ENCODE results near the gene KIFC3.
"Not testable (repeated sequence)": the region's sequence is repeated elsewhere in the genome, so short reads cannot be mapped to it uniquely, and the experiment has no call there.

Gene KIFC3

GRCh38 chr16:57814896-57815295, 12.6 kb upstream of the KIFC3 start:
- Mint-ChIP-seq H3K4me3 (no peak overlapping the region), H3K9me3 (no peaks in the 10 kb centered on the region), H3K27ac (no peak overlapping the region), H3K4me1 (ENCODE audit: low read depth) (peaks cover 26% of the 10 kb centered on the region), H3K27me3 (peaks cover 3% of the 10 kb centered on the region), H3K36me3 (ENCODE audit: low read depth) (no peaks in the 10 kb centered on the region)
- no peak for DNase-seq

- Mint-ChIP-seq H3K27ac (no peak overlapping the region), H3K36me3 (ENCODE audit: low read depth) (no peaks in the 10 kb centered on the region), H3K9me3 (no peaks in the 10 kb centered on the region), H3K4me3 (no peak overlapping the region), H3K4me1 (ENCODE audit: low read depth) (peaks cover 37% of the 10 kb centered on the region), H3K27me3 (peaks cover 9% of the 10 kb centered on the region)
- DNase-seq = no peak
Observed at GRCh38 chr16:57813466-57813865, 11.2 kb upstream of the KIFC3 start.

- peaks cover 38% of the 10 kb centered on the region for H3K4me1 Mint-ChIP-seq (ENCODE audit: low read depth)
- not testable (repeated sequence) for H3K9me3 Mint-ChIP-seq, H3K4me3 Mint-ChIP-seq
Observed at GRCh38 chr16:57811340-57811739, 9.0 kb upstream of the KIFC3 start.

GRCh38 chr16:57810197-57811031, 8.1 kb upstream of the KIFC3 start:
- Mint-ChIP-seq H3K4me3 (no peak overlapping the region), H3K36me3 (ENCODE audit: low read depth) (no peaks in the 10 kb centered on the region), H3K9me3 (no peaks in the 10 kb centered on the region), H3K4me1 (ENCODE audit: low read depth) (peaks cover 30% of the 10 kb centered on the region), H3K27me3 (peaks cover 30% of the 10 kb centered on the region), H3K27ac (peak overlapping the region; percentile 34)
- DNase-seq = peak; percentile 77

More at GRCh38 chr16:57811340-57811739, 9.0 kb upstream of the KIFC3 start:
- peaks cover 25% of the 10 kb centered on the region for H3K27me3 Mint-ChIP-seq
- H3K27ac Mint-ChIP-seq; DNase-seq; H3K36me3 Mint-ChIP-seq (ENCODE audit: low read depth): not testable (repeated sequence)

- no peaks in the 10 kb centered on the region for H3K9me3 Mint-ChIP-seq
- H3K4me3 Mint-ChIP-seq = no peak overlapping the region
- no peak for DNase-seq
- H3K27ac Mint-ChIP-seq = peak overlapping the region; percentile 34
- peaks cover 30% of the 10 kb centered on the region for H3K4me1 Mint-ChIP-seq (ENCODE audit: low read depth)
- no peaks in the 10 kb centered on the region for H3K36me3 Mint-ChIP-seq (ENCODE audit: low read depth)
- peaks cover 30% of the 10 kb centered on the region for H3K27me3 Mint-ChIP-seq
Observed at GRCh38 chr16:57809276-57810196, 7.2 kb upstream of the KIFC3 start.

- H3K27me3 Mint-ChIP-seq = peaks cover 33% of the 10 kb centered on the region
- H3K36me3 Mint-ChIP-seq (ENCODE audit: low read depth) = no peaks in the 10 kb centered on the region
- no peaks in the 10 kb centered on the region for H3K9me3 Mint-ChIP-seq
- peak overlapping the region; percentile 14 for H3K27ac Mint-ChIP-seq
- H3K4me1 Mint-ChIP-seq (ENCODE audit: low read depth) = peaks cover 30% of the 10 kb centered on the region
- DNase-seq = no peak
- peak overlapping the region; percentile 18 for H3K4me3 Mint-ChIP-seq
Observed at GRCh38 chr16:57808589-57809228, 6.4 kb upstream of the KIFC3 start.

GRCh38 chr16:57807968-57808528, 5.8 kb upstream of the KIFC3 start:
- H3K9me3 Mint-ChIP-seq = no peaks in the 10 kb centered on the region
- H3K4me1 Mint-ChIP-seq (ENCODE audit: low read depth) = peaks cover 30% of the 10 kb centered on the region
- H3K36me3 Mint-ChIP-seq (ENCODE audit: low read depth) = no peaks in the 10 kb centered on the region
- peak overlapping the region; percentile 18 for H3K4me3 Mint-ChIP-seq
- DNase-seq = peak; percentile 75
- H3K27ac Mint-ChIP-seq = no peak overlapping the region
- peaks cover 33% of the 10 kb centered on the region for H3K27me3 Mint-ChIP-seq

- Mint-ChIP-seq H3K27ac (no peak overlapping the region), H3K9me3 (no peaks in the 10 kb centered on the region), H3K4me1 (ENCODE audit: low read depth) (peaks cover 36% of the 10 kb centered on the region), H3K36me3 (ENCODE audit: low read depth) (no peaks in the 10 kb centered on the region), H3K4me3 (no peak overlapping the region), H3K27me3 (peaks cover 39% of the 10 kb centered on the region)
- no peak for DNase-seq
Observed at GRCh38 chr16:57807252-57807967, 5.1 kb upstream of the KIFC3 start.

GRCh38 chr16:57805176-57805575, 2.9 kb upstream of the KIFC3 start:
- H3K9me3 Mint-ChIP-seq = no peaks in the 10 kb centered on the region
- peaks cover 35% of the 10 kb centered on the region for H3K4me1 Mint-ChIP-seq (ENCODE audit: low read depth)
- no peak for DNase-seq
- no peaks in the 10 kb centered on the region for H3K36me3 Mint-ChIP-seq (ENCODE audit: low read depth)
- no peak overlapping the region for H3K4me3 Mint-ChIP-seq
- H3K27ac Mint-ChIP-seq = no peak overlapping the region
- peaks cover 55% of the 10 kb centered on the region for H3K27me3 Mint-ChIP-seq

- H3K27me3 Mint-ChIP-seq = peaks cover 60% of the 10 kb centered on the region
- peaks cover 33% of the 10 kb centered on the region for H3K4me1 Mint-ChIP-seq (ENCODE audit: low read depth)
- H3K27ac Mint-ChIP-seq = no peak overlapping the region
Observed at GRCh38 chr16:57804111-57804837, 2.0 kb upstream of the KIFC3 start.

GRCh38 chr16:57803134-57803990, 1.1 kb upstream of the KIFC3 start:
- Mint-ChIP-seq H3K4me3 (peak overlapping the region; percentile 77), H3K27me3 (peaks cover 55% of the 10 kb centered on the region), H3K4me1 (ENCODE audit: low read depth) (peaks cover 30% of the 10 kb centered on the region), H3K9me3 (no peaks in the 10 kb centered on the region), H3K27ac (peak overlapping the region; percentile 91), H3K36me3 (ENCODE audit: low read depth) (no peaks in the 10 kb centered on the region)
- no peak for DNase-seq

More at GRCh38 chr16:57804111-57804837, 2.0 kb upstream of the KIFC3 start:
- H3K4me3 Mint-ChIP-seq = no peak overlapping the region
- H3K36me3 Mint-ChIP-seq (ENCODE audit: low read depth) = no peaks in the 10 kb centered on the region
- no peak for DNase-seq
- H3K9me3 Mint-ChIP-seq = no peaks in the 10 kb centered on the region

GRCh38 chr16:57801809-57802340, 416 bp downstream of the KIFC3 start:
- H3K4me3 Mint-ChIP-seq = no peak overlapping the region
- no peaks in the 10 kb centered on the region for H3K36me3 Mint-ChIP-seq (ENCODE audit: low read depth)
- no peak overlapping the region for H3K27ac Mint-ChIP-seq
- peaks cover 45% of the 10 kb centered on the region for H3K27me3 Mint-ChIP-seq
- peak; percentile 43 for DNase-seq
- peaks cover 25% of the 10 kb centered on the region for H3K4me1 Mint-ChIP-seq (ENCODE audit: low read depth)
- H3K9me3 Mint-ChIP-seq = no peaks in the 10 kb centered on the region
